A549 treated with RU486 at 1 μM for 4 hours (cell line): ENCODE data around the gene LMBRD1. TPM values are rescaled to one million over a fixed set of nuclear protein-coding genes. Genes with fewer than 3 reads are reported as not detected.

Experiments
- total RNA-seq: library from RNA; stranded (reverse); fragments of 200-300 nt; extraction: Qiagen RNA extraction; gene quantifications from 5 replicates; pipeline ENCODE4 v1.2.3, GENCODE V29; 2022; ENCODE audit warnings: low read depth

LMBRD1 gene
- total RNA-seq = 6.2 to 14.3 TPM (median 11.5 TPM) in 5 replicates

DNA sequence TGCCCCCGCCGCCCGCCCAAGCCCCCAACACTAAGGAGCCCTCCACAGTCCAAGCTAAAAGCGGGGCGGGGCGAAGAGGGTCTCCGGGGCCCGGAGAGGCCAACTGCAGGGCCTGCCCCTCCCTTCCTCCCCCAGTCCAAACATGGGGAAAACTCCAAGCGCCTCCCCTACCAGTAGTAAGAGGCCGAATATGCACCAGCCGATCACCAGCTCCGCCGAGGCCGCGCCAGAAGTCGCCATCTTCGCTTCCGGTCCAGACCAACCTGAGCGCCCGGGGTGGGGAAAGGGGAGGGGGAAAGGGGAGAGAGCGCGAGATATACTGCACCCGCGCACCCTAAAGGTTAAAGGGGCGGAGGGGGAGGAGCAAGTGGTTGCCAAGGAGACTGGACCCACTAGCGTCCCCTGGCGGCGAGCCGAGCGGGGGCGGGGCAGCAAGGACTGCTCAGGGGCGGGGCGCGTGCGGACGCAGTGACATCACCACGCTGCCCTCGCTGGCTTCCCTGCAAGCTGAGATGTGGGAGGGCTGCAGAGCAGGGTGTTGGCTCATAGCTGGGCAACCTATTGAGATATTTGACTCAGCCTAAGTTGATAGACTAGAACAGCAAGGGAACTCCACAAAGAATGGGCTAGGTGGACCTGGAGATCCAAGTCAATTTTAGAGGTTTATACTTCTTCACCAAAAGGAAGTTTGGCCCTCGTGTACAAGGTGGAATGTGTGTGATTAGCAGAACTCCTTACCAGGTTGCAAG is at the start of gene LMBRD1:
LMBRD1 (minus strand) TSS at position 369 of the 749 bp plus-strand sequence; CDS start at position 240, 129 bp downstream.

Other genes with a start within 250 kb of the LMBRD1 start
- gene COL19A1, start 69.5 kb upstream of the LMBRD1 start, total RNA-seq = not detected in 5 replicates